Measurements from ENCODE around the gene IARS1.

DNA sequence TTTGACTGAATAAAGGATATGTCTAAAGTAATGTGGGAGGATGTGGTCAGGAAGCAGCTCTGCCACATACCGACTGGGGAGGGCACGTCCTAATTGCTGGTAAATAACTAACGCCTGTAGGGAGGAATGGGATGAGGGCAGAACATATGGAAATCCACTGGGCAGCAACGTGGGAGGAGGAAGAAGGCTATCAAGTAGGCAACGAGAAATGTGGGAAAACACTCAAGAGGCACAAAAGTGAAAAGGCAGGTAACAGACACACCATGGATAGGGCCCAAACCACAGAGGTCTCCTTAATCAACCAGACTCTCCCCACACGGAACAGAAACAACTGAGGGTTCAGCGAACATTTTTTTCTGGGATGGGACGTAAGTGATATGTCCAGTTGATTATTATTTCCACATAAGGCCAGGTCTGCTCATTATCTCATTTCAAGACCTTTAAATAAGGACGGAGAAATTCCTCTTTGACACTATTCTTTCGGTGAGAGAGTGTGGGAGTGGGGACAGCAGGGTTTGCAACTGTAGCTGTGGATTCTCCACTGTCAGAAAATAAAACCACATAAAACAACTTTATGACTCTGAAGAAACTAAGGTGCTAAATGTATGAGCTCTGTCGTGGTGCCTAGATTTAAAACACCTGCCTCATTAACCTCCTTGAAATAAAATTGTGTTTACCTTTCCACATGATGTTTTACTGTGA, 17.0 kb downstream of the IARS1 start:
- TF ChIP-seq, protein P1, sequence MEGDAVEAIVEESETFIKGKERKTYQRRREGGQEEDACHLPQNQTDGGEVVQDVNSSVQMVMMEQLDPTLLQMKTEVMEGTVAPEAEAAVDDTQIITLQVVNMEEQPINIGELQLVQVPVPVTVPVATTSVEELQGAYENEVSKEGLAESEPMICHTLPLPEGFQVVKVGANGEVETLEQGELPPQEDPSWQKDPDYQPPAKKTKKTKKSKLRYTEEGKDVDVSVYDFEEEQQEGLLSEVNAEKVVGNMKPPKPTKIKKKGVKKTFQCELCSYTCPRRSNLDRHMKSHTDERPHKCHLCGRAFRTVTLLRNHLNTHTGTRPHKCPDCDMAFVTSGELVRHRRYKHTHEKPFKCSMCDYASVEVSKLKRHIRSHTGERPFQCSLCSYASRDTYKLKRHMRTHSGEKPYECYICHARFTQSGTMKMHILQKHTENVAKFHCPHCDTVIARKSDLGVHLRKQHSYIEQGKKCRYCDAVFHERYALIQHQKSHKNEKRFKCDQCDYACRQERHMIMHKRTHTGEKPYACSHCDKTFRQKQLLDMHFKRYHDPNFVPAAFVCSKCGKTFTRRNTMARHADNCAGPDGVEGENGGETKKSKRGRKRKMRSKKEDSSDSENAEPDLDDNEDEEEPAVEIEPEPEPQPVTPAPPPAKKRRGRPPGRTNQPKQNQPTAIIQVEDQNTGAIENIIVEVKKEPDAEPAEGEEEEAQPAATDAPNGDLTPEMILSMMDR (IDR thresholded peaks at IDR 0.05): no peak
- no peak for TF ChIP-seq ZFX (IDR thresholded peaks at IDR 0.05; ENCODE audit: borderline replicate concordance)

Data from 22Rv1 (cell line).